ENCODE data around the gene GPM6B.

The GPM6B gene

GRCh38 chrX:13816643-13817627 lies at the start of gene GPM6B:
Gene GPM6B, minus strand, starts transcription at chrX:13817093. Its CDS starts 189 bp downstream, at chrX:13816904.
- DNase-seq (ENCODE audit: low read depth) = no peak

GRCh38 chrX:13864264-13864663 lies 47.4 kb upstream of the GPM6B start:
- no peak for DNase-seq (ENCODE audit: low read depth)

GRCh38 chrX:13863324-13863723 lies 46.4 kb upstream of the GPM6B start:
- no peak for DNase-seq (ENCODE audit: low read depth)

GRCh38 chrX:13859724-13860123 lies 42.8 kb upstream of the GPM6B start:
- DNase-seq (ENCODE audit: low read depth) = no peak

GRCh38 chrX:13857804-13858203 lies 40.9 kb upstream of the GPM6B start:
- DNase-seq (ENCODE audit: low read depth) = no peak

- DNase-seq (ENCODE audit: low read depth) = no peak
Observed at GRCh38 chrX:13855689-13856450, 39.0 kb upstream of the GPM6B start.

- no peak for DNase-seq (ENCODE audit: low read depth)
Observed at GRCh38 chrX:13854003-13854402, 37.1 kb upstream of the GPM6B start.

- no peak for DNase-seq (ENCODE audit: low read depth)
Observed at GRCh38 chrX:13852001-13852695, 35.3 kb upstream of the GPM6B start.

- DNase-seq (ENCODE audit: low read depth) = no peak
Observed at GRCh38 chrX:13845721-13846378, 29.0 kb upstream of the GPM6B start.

- no peak for DNase-seq (ENCODE audit: low read depth)
Observed at GRCh38 chrX:13843150-13843721, 26.3 kb upstream of the GPM6B start.

- no peak for DNase-seq (ENCODE audit: low read depth)
Observed at GRCh38 chrX:13840121-13840520, 23.2 kb upstream of the GPM6B start.

GRCh38 chrX:13837290-13837745 lies 20.4 kb upstream of the GPM6B start:
- DNase-seq (ENCODE audit: low read depth) = no peak

GRCh38 chrX:13836575-13836974 lies 19.7 kb upstream of the GPM6B start:
- DNase-seq (ENCODE audit: low read depth) = no peak

- DNase-seq (ENCODE audit: low read depth) = no peak
Observed at GRCh38 chrX:13835825-13836224, 18.9 kb upstream of the GPM6B start.

- DNase-seq (ENCODE audit: low read depth) = no peak
Observed at GRCh38 chrX:13834355-13834754, 17.5 kb upstream of the GPM6B start.

- DNase-seq (ENCODE audit: low read depth) = no peak
Observed at GRCh38 chrX:13829983-13830382, 13.1 kb upstream of the GPM6B start.

GRCh38 chrX:13828392-13828791 lies 11.5 kb upstream of the GPM6B start:
- DNase-seq (ENCODE audit: low read depth) = no peak

- DNase-seq (ENCODE audit: low read depth) = no peak
Observed at GRCh38 chrX:13827298-13828090, 10.6 kb upstream of the GPM6B start.

- no peak for DNase-seq (ENCODE audit: low read depth)
Observed at GRCh38 chrX:13826770-13827169, 9.9 kb upstream of the GPM6B start.

- DNase-seq (ENCODE audit: low read depth) = no peak
Observed at GRCh38 chrX:13825178-13825762, 8.4 kb upstream of the GPM6B start.

Measured in activated T-helper 9 cell treated with anti-CD3 and anti-CD28 coated beads, Interleukin-2, amount 50 U/mL, for 16 hours (primary cell).